Measurements from ENCODE around the gene ST6GAL1.

DNA sequence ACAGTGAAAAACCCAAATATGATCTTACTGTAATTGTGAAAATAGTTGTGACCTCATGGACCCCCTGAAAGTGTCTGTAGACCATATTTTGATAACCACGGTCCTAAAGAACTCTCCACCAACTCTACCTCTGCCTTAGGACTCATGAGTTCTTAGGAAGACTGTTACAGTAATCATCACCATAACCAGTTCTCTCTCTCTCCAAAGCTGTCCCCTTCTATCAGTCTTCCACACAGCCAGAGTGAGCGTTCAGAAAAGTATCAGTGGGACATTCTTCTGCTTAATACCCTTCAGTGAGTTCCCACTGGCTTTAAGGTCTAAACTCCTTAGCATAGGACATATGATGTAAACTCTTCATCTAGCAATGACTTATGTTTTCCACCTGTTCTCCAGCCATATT is 27.6 kb upstream of the ST6GAL1 start:
- TF ChIP-seq CTCF (IDR thresholded peaks at IDR 0.05; ENCODE audit: low read depth, low read length) (no peak), MAX (IDR thresholded peaks at IDR 0.05; ENCODE audit: low read depth, low read length) (no peak), POLR2A (IDR thresholded peaks at IDR 0.05; ENCODE audit: extremely low read depth, insufficient read length) (no peak), MYC (IDR thresholded peaks at IDR 0.05; ENCODE audit: low read depth, low read length) (no peak)

Measured in NB4 (cell line).